HEK293 (cell line): ENCODE results near the gene LHFPL2.
A peak's percentile ranks its signal among the peaks of the same experiment; 100 is the strongest.

Source experiments
- CTCF ChIA-PET: fragments of 350-600 bp; formaldehyde crosslinking; extraction: SDS; loops from one replicate; lab custom pipeline; 2021; ENCODE audit warnings: antibody characterized with exemption; lab: Yijun Ruan, JAX
- POLR2A ChIA-PET: fragments of 300-600 bp; formaldehyde crosslinking; extraction: SDS; loops from one replicate; lab custom pipeline; 2020; ENCODE audit warnings: antibody characterized with exemption, inconsistent platforms; lab: Yijun Ruan, JAX
- H3K27ac ChIP-seq: fragments of 200-500 bp; sonication (Bioruptor generic); 2 replicates; pipeline ENCODE4 v1.5.1; 2014; ENCODE audit warnings: low read depth, low read length, control low read depth, inconsistent platforms; ENCODE audit errors: extremely low read depth
- H3K36me3 ChIP-seq, 2 experiments: fragments of 200-500 bp in 1 of 2; sonication (Bioruptor generic) in 1 of 2; 1 replicate in 1 of 2; 2 replicates in 1 of 2; pipeline ENCODE4 v1.5.1; 2014 to 2017; ENCODE audit warnings: inconsistent platforms in 2 of 2, low read length in 2 of 2; ENCODE audit not compliant: control insufficient read depth in 2 of 2, insufficient read depth in 1 of 2
- H3K4me1 ChIP-seq: fragments of 200-500 bp; sonication (Bioruptor generic); 2 replicates; pipeline ENCODE4 v1.5.1; 2014; ENCODE audit warnings: mild to moderate bottlenecking, low read length, inconsistent platforms; ENCODE audit not compliant: control insufficient read depth, insufficient read depth
- H3K4me3 ChIP-seq: 2 replicates; pipeline ENCODE4 v1.5.1; 2011; ENCODE audit warnings: low read depth, mild to moderate bottlenecking, control low read depth, low read length, moderate library complexity
- H3K9me3 ChIP-seq: fragments of 200-500 bp; sonication (Bioruptor generic); 2 replicates; pipeline ENCODE4 v1.5.1; 2014; ENCODE audit warnings: low read depth, low read length, inconsistent platforms; ENCODE audit not compliant: control insufficient read depth, insufficient read depth
- EGR2 ChIP-seq: fragments of 450-650 bp; formaldehyde crosslinking; IDR thresholded peaks from 2 replicates; pipeline ENCODE4 v1.5.1; 2016; ENCODE audit warnings: low read depth, missing biosample characterization, missing genetic modification characterization
- GLIS1 ChIP-seq: fragments of 450-650 bp; formaldehyde crosslinking; IDR thresholded peaks from 2 replicates; pipeline ENCODE4 v1.5.1; 2016; ENCODE audit warnings: missing biosample characterization, missing genetic modification characterization
- GLIS2 ChIP-seq: fragments of 450-650 bp; formaldehyde crosslinking; IDR thresholded peaks from 2 replicates; pipeline ENCODE4 v1.5.1; 2016; ENCODE audit warnings: missing biosample characterization, missing genetic modification characterization
- PRDM1 ChIP-seq: fragments of 450-650 bp; formaldehyde crosslinking; IDR thresholded peaks from 2 replicates; pipeline ENCODE4; 2016; ENCODE audit warnings: missing biosample characterization, missing genetic modification characterization
- SP3 ChIP-seq: fragments of 450-650 bp; formaldehyde crosslinking; IDR thresholded peaks from 2 replicates; pipeline ENCODE4 v1.5.1; 2016; ENCODE audit warnings: missing biosample characterization, missing genetic modification characterization
- WT1 ChIP-seq: fragments of 450-650 bp; formaldehyde crosslinking; IDR thresholded peaks from 2 replicates; pipeline ENCODE4 v1.5.1; 2016; ENCODE audit warnings: missing biosample characterization, missing genetic modification characterization
- ZBTB17 ChIP-seq: fragments of 450-650 bp; formaldehyde crosslinking; IDR thresholded peaks from 2 replicates; pipeline ENCODE4 v1.5.1; 2016; ENCODE audit warnings: missing biosample characterization, missing genetic modification characterization
- ZBTB20 ChIP-seq: fragments of 450-650 bp; formaldehyde crosslinking; IDR thresholded peaks from 2 replicates; pipeline ENCODE4 v1.5.1; 2016; ENCODE audit warnings: missing biosample characterization, missing genetic modification characterization
- ZEB2 ChIP-seq: fragments of 450-650 bp; formaldehyde crosslinking; IDR thresholded peaks from 2 replicates; pipeline ENCODE4 v1.5.1; 2016; ENCODE audit warnings: missing biosample characterization, missing genetic modification characterization
- ZFP41 ChIP-seq: fragments of 450-650 bp; formaldehyde crosslinking; IDR thresholded peaks from 2 replicates; pipeline ENCODE4 v1.5.1; 2016; ENCODE audit warnings: missing biosample characterization, missing genetic modification characterization, borderline replicate concordance
- ZFP69B ChIP-seq: fragments of 450-650 bp; formaldehyde crosslinking; IDR thresholded peaks from 2 replicates; pipeline ENCODE4 v1.5.1; 2016; ENCODE audit warnings: missing biosample characterization, missing genetic modification characterization
- ZIC2 ChIP-seq: fragments of 450-650 bp; formaldehyde crosslinking; IDR thresholded peaks from 2 replicates; pipeline ENCODE4 v1.5.1; 2016; ENCODE audit warnings: missing biosample characterization, missing genetic modification characterization
- ZNF19 ChIP-seq: fragments of 450-650 bp; formaldehyde crosslinking; IDR thresholded peaks from 2 replicates; pipeline ENCODE4; 2016; ENCODE audit warnings: missing biosample characterization, missing genetic modification characterization, low read depth
- ZNF2 ChIP-seq: fragments of 450-650 bp; formaldehyde crosslinking; IDR thresholded peaks from 2 replicates; pipeline ENCODE4 v1.5.1; 2016; ENCODE audit warnings: missing biosample characterization, missing genetic modification characterization
- ZNF341 ChIP-seq: fragments of 450-650 bp; formaldehyde crosslinking; IDR thresholded peaks from 2 replicates; pipeline ENCODE4; 2016; ENCODE audit warnings: low read depth, missing biosample characterization, missing genetic modification characterization
- ZNF398 ChIP-seq: fragments of 450-650 bp; formaldehyde crosslinking; IDR thresholded peaks from 2 replicates; pipeline ENCODE4 v1.5.1; 2017; ENCODE audit warnings: missing biosample characterization, missing genetic modification characterization
- ZNF416 ChIP-seq: fragments of 450-650 bp; formaldehyde crosslinking; IDR thresholded peaks from 2 replicates; pipeline ENCODE4 v1.5.1; 2016; ENCODE audit warnings: missing biosample characterization, missing genetic modification characterization
- ZNF555 ChIP-seq: fragments of 450-650 bp; formaldehyde crosslinking; conservative IDR thresholded peaks from 2 replicates; pipeline ENCODE4 v1.5.1; 2017; ENCODE audit warnings: missing biosample characterization, mild to moderate bottlenecking, missing genetic modification characterization, inconsistent platforms
- ZNF558 ChIP-seq: fragments of 450-650 bp; formaldehyde crosslinking; IDR thresholded peaks from 2 replicates; pipeline ENCODE4 v1.5.1; 2016; ENCODE audit warnings: missing biosample characterization, missing genetic modification characterization
- ZNF561 ChIP-seq: fragments of 450-650 bp; IDR thresholded peaks from 2 replicates; pipeline ENCODE4 v1.5.1; 2018; ENCODE audit warnings: missing biosample characterization, missing genetic modification characterization, borderline replicate concordance
- ZNF600 ChIP-seq: fragments of 450-650 bp; formaldehyde crosslinking; IDR thresholded peaks from 2 replicates; pipeline ENCODE4 v1.5.1; 2016; ENCODE audit warnings: missing biosample characterization, missing genetic modification characterization
- ZNF639 ChIP-seq: fragments of 450-650 bp; formaldehyde crosslinking; IDR thresholded peaks from 2 replicates; pipeline ENCODE4 v1.5.1; 2016; ENCODE audit warnings: missing biosample characterization, missing genetic modification characterization
- ZXDB ChIP-seq: fragments of 450-650 bp; formaldehyde crosslinking; IDR thresholded peaks from 2 replicates; pipeline ENCODE4 v1.5.1; 2016; ENCODE audit warnings: missing biosample characterization, missing genetic modification characterization
- TF ChIP-seq, protein P1 (sequence below): fragments of 450-650 bp; formaldehyde crosslinking; IDR thresholded peaks from 2 replicates; pipeline ENCODE4 v1.5.1; 2016; ENCODE audit warnings: missing biosample characterization, missing genetic modification characterization
- TF ChIP-seq, protein P2 (sequence below): fragments of 450-650 bp; formaldehyde crosslinking; IDR thresholded peaks from 2 replicates; pipeline ENCODE4 v1.5.1; 2016; ENCODE audit warnings: missing biosample characterization, missing genetic modification characterization
- TF ChIP-seq, protein P3 (sequence below): fragments of 450-650 bp; formaldehyde crosslinking; optimal IDR thresholded peaks from 2 replicates; pipeline ENCODE3; 2016; ENCODE audit warnings: missing biosample characterization, mild to moderate bottlenecking, missing genetic modification characterization

The LHFPL2 gene

DNA sequence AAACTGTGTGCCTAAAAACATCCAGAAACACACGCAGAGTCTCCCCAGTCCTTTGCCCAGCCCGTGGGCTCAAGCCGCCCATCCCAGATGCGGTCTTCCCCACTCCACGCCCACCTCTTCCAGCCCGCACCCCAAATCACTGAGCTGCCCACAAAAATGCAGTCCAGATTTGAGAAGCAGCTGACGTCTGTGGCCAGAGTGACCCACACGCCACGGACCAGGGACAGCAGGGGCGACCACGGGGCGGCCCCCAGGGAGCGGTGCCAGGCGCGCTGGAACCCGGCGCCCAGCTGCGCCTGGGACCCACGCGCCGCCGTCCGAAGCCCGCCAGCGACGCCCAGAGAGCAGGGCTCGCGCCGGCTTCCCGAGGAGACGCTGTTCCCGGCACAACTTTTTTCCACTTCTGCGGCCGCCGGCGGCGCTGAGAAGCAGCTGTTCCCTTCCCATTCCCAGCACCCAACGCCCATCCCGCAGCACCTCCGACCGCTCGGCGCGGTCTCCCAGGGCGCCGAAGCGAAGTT lies 674 bp downstream of the LHFPL2 start (continued):
- TF ChIP-seq, protein P1, sequence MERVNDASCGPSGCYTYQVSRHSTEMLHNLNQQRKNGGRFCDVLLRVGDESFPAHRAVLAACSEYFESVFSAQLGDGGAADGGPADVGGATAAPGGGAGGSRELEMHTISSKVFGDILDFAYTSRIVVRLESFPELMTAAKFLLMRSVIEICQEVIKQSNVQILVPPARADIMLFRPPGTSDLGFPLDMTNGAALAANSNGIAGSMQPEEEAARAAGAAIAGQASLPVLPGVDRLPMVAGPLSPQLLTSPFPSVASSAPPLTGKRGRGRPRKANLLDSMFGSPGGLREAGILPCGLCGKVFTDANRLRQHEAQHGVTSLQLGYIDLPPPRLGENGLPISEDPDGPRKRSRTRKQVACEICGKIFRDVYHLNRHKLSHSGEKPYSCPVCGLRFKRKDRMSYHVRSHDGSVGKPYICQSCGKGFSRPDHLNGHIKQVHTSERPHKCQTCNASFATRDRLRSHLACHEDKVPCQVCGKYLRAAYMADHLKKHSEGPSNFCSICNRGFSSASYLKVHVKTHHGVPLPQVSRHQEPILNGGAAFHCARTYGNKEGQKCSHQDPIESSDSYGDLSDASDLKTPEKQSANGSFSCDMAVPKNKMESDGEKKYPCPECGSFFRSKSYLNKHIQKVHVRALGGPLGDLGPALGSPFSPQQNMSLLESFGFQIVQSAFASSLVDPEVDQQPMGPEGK (tag by site-specific recombination), result peak; percentile 52; the same call in 1 of the 2 replicates
- peak; percentile 8; the same call in 1 of the 2 replicates for TF ChIP-seq ZNF398 (tag by site-specific recombination)
- peak; percentile 81 for TF ChIP-seq ZIC2 (tag by site-specific recombination)
- TF ChIP-seq, protein P2, sequence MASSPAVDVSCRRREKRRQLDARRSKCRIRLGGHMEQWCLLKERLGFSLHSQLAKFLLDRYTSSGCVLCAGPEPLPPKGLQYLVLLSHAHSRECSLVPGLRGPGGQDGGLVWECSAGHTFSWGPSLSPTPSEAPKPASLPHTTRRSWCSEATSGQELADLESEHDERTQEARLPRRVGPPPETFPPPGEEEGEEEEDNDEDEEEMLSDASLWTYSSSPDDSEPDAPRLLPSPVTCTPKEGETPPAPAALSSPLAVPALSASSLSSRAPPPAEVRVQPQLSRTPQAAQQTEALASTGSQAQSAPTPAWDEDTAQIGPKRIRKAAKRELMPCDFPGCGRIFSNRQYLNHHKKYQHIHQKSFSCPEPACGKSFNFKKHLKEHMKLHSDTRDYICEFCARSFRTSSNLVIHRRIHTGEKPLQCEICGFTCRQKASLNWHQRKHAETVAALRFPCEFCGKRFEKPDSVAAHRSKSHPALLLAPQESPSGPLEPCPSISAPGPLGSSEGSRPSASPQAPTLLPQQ (tag by site-specific recombination), result peak; percentile 86
- peak; percentile 89 for TF ChIP-seq EGR2 (tag by site-specific recombination)
- TF ChIP-seq ZBTB20 (tag by site-specific recombination), result peak; percentile 35; the same call in 1 of the 2 replicates
- peak; percentile 33; the same call in 1 of the 2 replicates for TF ChIP-seq SP3 (tag by site-specific recombination)
- no peak for TF ChIP-seq ZNF555 (tag by site-specific recombination)
- no peak for TF ChIP-seq ZNF558 (tag by site-specific recombination)
- 0 out of 2 replicates have a peak, but pooled peaks have one; percentile 47 for TF ChIP-seq ZNF2 (tag by site-specific recombination)
- peak; percentile 68 for TF ChIP-seq ZXDB (tag by site-specific recombination)
- TF ChIP-seq, protein P3, sequence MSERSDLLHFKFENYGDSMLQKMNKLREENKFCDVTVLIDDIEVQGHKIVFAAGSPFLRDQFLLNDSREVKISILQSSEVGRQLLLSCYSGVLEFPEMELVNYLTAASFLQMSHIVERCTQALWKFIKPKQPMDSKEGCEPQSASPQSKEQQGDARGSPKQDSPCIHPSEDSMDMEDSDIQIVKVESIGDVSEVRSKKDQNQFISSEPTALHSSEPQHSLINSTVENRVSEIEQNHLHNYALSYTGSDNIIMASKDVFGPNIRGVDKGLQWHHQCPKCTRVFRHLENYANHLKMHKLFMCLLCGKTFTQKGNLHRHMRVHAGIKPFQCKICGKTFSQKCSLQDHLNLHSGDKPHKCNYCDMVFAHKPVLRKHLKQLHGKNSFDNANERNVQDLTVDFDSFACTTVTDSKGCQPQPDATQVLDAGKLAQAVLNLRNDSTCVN, result peak; percentile 80
- no peak for TF ChIP-seq ZEB2 (tag by site-specific recombination)
- TF ChIP-seq ZNF341, result peak; percentile 92
- TF ChIP-seq ZBTB17, result peak; percentile 31; the same call in 1 of the 2 replicates
- no peak for TF ChIP-seq ZNF416 (tag by site-specific recombination)
- 0 out of 2 replicates have a peak, but pooled peaks have one; percentile 73 for TF ChIP-seq GLIS2
- 0 out of 2 replicates have a peak, but pooled peaks have one; percentile 22 for TF ChIP-seq ZFP69B (tag by site-specific recombination)
- 0 out of 2 replicates have a peak, but pooled peaks have one; percentile 28 for TF ChIP-seq ZNF561 (tag by site-specific recombination)
- peak; percentile 68; the same call in 1 of the 2 replicates for TF ChIP-seq GLIS1 (tag by site-specific recombination)

GRCh38 chr5:78647351-78647818 lies 1.2 kb downstream of the LHFPL2 start:
- CTCF ChIA-PET, result interaction anchor here (0.7 to 1.8 kb wide), 2 partner anchors 56 to 1039 kb away, joined by 3 read pairs; no protein-coding TSS in a partner anchor
- POLR2A ChIA-PET, result interaction anchor here (1.0 to 2.3 kb wide), 4 partner anchors 9 to 337 kb away, joined by 3 to 9 read pairs (median 3); partner anchors contain the start of gene ARSB
- H3K4me3 ChIP-seq, result peak overlapping the region; percentile 77
- peak overlapping the region; percentile 95; the same call in 1 of the 2 replicates for H3K27ac ChIP-seq
- peaks cover 9% of the 10 kb centered on the region for H3K4me1 ChIP-seq
- no peaks in the 10 kb centered on the region for H3K9me3 ChIP-seq
- H3K36me3 ChIP-seq, result peaks cover 0 to 4% of the 10 kb centered on the region in 2 experiments; a peak in 1 of 3 replicates
- TF ChIP-seq ZFP41 (no peak), WT1 (tag by site-specific recombination) (no peak), ZNF600 (peak; percentile 93), ZNF639 (tag by site-specific recombination) (no peak), ZBTB17 (peak; percentile 95), PRDM1 (tag by site-specific recombination) (0 out of 2 replicates have a peak, but pooled peaks have one; percentile 23), ZNF19 (tag by site-specific recombination) (no peak)
- TF ChIP-seq, protein P1 (tag by site-specific recombination), result no peak
